DMS114 treated with DMSO at 0.1 percent for 48 hours (cell line): ENCODE measurements around the gene LRIT3.
"Not testable (repeated sequence)": the region's sequence is repeated elsewhere in the genome, so short reads cannot be mapped to it uniquely, and the experiment has no call there.

ENCODE experiments used
- DNase-seq: peaks from one replicate; lab custom pipeline; 2025; ENCODE audit not compliant: unreplicated experiment; lab: John Stamatoyannopoulos, UW

The LRIT3 gene

GRCh38 chr4:109846395-109847098 is 1.4 kb upstream of the LRIT3 start:
- no peak for DNase-seq

GRCh38 chr4:109848501-109848900 is 594 bp downstream of the LRIT3 start:
- DNase-seq: no peak

GRCh38 chr4:109850601-109851000 is 2.7 kb downstream of the LRIT3 start:
- no peak for DNase-seq

GRCh38 chr4:109859426-109860300 is 11.8 kb downstream of the LRIT3 start:
- DNase-seq: not testable (repeated sequence)

- no peak for DNase-seq
Observed at GRCh38 chr4:109861271-109861670, 13.4 kb downstream of the LRIT3 start.

- DNase-seq: no peak
Observed at GRCh38 chr4:109861916-109862511, 14.1 kb downstream of the LRIT3 start.

- no peak for DNase-seq
Observed at GRCh38 chr4:109864134-109864533, 16.2 kb downstream of the LRIT3 start.

- DNase-seq: no peak
Observed at GRCh38 chr4:109870061-109870460, 22.2 kb downstream of the LRIT3 start.

GRCh38 chr4:109872065-109872464 is 24.2 kb downstream of the LRIT3 start:
- no peak for DNase-seq

- DNase-seq: no peak
Observed at GRCh38 chr4:109872950-109873656, 25.2 kb downstream of the LRIT3 start.

GRCh38 chr4:109873791-109874514 is 26.0 kb downstream of the LRIT3 start:
- DNase-seq: no peak

GRCh38 chr4:109875106-109875505 is 27.2 kb downstream of the LRIT3 start:
- DNase-seq: no peak

GRCh38 chr4:109875553-109875952 is 27.6 kb downstream of the LRIT3 start:
- DNase-seq: not testable (repeated sequence)

GRCh38 chr4:109876634-109877265 is 28.8 kb downstream of the LRIT3 start:
- no peak for DNase-seq

- no peak for DNase-seq
Observed at GRCh38 chr4:109877400-109877799, 29.5 kb downstream of the LRIT3 start.

- DNase-seq: no peak
Observed at GRCh38 chr4:109878355-109878754, 30.4 kb downstream of the LRIT3 start.

- no peak for DNase-seq
Observed at GRCh38 chr4:109879081-109879480, 31.2 kb downstream of the LRIT3 start.

- DNase-seq: no peak
Observed at GRCh38 chr4:109879636-109880314, 31.9 kb downstream of the LRIT3 start.

- no peak for DNase-seq
Observed at GRCh38 chr4:109886303-109886702, 38.4 kb downstream of the LRIT3 start.

GRCh38 chr4:109887071-109887470 is 39.2 kb downstream of the LRIT3 start:
- DNase-seq: no peak
